Tongue (tissue), 3 donors: ENCODE measurements around the gene UCN2. TPM values are rescaled to one million over a fixed set of nuclear protein-coding genes. Genes with fewer than 3 reads are reported as not detected.
"Not testable (repeated sequence)": the region's sequence is repeated elsewhere in the genome, so short reads cannot be mapped to it uniquely, and the experiment has no call there.

Experiments
- DNase-seq: peaks from one replicate; pipeline ENCODE4 v3.0.0-alpha.2; 2015
- small RNA-seq: library from RNA; depleted of rRNA; stranded (forward); fragments of <200 nt; gene quantifications from one replicate; pipeline ENCODE3, GENCODE V24; 2014; ENCODE audit warnings: low replicate concordance
- total RNA-seq: library from RNA; depleted of rRNA; stranded (reverse); fragments of >200 nt; gene quantifications from one replicate; pipeline ENCODE4 v1.2.3, GENCODE V29; 2014

The UCN2 gene
- total RNA-seq, 1 donor from 2014 or later, result 2.4 TPM

DNA sequence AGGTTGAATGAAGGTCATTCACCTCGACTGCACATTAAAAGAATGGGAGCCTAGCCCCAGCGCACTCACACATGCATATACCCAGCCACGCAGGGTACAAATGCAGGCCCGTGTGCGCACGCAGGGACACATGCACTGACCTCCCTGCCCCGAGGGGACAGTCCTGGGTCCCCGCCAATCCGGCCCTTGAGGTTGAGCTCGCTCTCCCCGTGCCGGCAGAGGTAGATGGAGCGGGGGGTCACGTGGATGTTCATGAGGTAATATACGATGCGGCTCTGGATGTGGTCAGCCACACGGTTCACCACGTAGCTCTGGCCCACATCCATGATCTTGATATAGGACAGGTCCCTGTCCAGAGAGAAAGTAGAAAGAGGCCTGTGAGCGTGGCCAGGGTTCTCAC lies 27.5 kb downstream of the UCN2 start:
- DNase-seq, result no peak

DNA sequence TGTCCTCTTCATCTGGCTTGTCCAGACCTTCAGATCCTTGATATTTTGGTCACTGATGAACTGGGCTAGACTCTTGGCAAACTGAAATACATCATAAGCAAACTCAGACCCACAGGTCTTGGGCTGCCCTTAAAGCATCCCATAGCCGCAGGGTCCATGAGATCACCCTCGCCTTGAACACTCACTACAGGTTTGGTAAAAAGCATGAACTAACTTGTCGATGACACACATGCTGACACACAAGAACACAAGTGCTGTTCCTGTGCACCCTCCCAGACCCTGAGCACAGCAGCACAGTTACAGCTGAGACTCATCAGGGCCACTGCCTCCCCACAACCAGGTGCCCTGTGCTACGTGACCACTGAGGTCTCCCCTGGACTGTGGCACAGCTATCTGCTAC lies 28.0 kb downstream of the UCN2 start:
- no peak for DNase-seq

DNA sequence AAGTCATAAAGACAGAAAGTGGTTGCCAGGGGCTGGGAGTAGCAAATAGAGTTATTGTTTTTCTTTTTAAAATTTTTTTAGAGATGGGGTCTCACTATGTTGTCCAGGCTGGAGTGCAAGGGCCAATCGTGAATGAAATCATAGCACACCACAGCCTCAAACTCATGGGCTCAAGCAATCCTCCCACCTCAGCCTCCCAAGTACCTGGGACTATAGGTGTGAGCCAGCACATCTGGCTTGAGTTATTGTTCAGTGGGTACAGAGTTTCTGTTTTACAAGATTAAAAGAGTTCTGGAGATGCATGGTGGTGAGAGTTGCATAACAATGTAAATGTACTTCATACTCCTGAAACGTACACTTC lies 30.6 kb downstream of the UCN2 start:
- DNase-seq, result no peak

DNA sequence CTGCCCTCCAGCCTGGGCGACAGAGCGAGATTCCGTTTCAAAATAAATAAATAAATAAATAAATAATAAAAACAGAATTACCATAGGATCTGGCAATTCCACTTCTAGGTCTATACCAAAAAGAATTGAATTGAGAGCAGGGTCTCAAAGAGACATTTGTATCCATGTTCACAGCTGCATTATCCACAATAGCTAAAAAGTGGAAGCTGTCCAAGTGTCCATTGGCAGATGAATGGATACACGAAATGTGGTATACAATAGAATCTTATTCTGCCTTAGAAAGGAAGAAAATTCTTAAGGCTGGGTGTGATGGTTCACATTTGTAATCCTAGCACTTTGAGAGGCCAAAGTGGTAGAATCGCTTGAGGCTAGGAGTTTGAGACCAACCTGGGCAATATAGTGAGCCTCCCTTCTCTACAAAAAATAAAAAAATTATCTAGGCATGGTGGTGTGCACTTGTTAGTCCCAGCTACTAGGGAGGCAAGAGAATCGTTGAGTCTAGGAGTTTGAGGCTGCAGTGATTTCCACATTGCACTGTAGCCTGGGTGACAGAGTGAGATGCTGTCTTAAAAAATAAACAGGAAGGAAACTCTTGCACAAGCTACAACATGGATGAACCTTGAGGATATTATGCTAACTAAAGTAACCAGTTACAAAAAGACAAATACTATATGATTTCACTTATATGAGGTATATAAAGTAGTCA lies 31.2 kb downstream of the UCN2 start:
- DNase-seq, result no peak

DNA sequence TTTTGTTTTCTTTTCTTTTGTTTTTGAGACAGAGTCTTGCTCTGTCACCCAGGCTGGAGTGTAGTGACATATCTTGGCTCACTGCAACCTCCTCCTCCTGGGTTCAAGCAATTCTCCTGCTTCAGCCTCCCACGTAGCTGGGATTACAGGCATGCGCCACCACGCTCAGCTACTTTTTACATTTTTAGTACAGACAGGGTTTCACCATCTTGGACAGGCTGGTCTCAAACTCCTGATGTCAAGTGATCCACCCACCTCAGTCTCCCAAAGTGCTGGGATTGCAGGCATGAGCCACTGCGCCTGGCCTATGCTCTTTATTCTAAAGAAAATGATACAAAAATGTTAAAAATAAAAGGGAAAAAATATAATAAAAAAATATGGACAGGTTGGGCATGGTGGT lies 32.9 kb downstream of the UCN2 start:
- not testable (repeated sequence) for DNase-seq

DNA sequence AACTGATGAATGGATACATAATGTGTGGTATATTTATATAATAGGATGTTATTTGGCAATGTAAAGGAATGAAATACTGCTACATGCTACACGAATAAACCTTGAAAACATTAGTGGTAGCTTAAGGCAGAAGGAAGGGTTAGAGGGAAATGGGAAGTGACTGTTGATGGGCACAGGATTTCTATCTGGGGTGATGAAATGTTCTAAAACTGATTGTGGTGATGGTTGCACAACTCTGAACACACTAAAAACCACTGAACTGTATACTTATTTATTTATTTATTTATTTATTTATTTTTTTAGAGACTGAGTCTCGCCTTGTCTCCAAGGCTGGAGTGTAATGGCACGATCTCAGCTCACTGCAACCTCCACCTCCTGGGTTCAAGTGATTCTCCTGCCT lies 34.8 kb downstream of the UCN2 start:
- no peak for DNase-seq

DNA sequence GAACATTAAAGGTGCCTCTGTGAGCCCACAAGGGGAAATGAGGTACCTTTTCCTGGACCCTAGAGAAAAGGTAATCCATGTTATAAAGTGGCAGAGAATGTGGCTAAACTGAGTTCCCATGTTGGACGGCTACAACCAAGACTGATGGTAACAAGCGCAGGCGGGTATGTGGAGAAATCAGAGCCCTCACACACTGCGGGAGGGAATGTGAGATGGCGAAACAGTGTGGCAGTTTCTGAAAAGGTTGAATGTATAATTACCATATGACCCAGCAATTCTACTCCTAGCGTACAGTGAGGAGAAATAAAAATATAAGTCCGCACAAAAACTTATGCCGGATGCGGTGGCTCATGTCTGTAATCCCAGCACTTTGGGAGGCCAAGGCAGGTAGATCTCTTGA lies 35.5 kb downstream of the UCN2 start:
- no peak for DNase-seq

DNA sequence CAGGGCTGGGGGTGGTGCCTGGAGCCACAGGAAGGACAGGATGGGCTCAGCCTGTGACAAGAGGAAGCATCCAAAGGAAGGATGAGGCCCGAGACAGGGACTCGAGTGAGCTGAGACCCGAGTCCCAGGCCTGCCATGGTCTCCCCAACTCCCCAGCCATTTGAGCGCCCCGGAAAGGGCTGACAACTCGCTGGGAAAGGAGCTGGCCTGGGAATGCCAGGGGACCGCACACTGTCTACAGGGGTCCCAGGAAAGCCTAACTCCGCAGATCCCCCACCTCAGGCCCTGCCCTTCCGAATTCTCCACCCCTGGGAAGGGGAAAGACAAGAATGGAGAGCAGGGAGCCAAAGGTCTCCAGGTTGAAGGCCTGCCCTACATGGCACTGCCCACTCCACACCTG lies 38.6 kb downstream of the UCN2 start:
- DNase-seq, result no peak

DNA sequence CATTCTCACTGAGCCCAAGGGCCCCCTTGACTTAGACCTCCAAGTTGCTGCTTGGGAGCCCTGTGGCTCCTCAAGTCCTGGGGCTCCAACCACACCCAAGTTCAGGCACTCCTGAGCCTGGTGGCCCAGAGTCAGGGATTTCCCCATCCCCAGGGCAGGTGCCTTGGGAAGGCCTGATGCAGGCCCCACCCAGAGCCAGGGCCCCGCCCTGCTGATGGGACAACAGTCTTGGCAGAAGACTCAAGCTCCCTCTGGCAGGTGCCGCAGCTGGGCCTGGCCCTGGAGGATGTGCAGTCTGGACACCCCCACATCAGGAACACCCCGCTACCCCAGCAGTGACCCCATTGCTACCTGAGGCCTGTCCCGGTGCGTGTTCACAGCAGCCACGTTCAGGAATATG lies 41.9 kb downstream of the UCN2 start:
- no peak for DNase-seq

DNA sequence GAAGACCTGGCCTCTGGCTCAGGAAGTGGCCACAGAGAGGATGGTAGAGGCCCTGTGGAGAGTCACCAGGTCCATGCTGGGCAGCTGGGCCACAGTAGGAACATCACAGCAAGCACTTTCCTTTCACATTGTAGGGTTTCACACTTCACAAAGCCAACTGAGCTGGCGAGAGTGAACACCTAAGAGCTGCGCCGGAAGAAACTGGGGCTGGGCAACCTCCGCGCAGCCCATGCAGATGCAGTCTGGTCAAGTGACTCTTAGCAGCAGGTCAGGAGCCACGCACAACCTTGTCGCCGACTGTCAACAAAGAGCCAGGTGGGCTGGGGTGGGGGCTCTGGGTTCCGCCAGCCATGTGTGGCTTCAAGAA lies 44.3 kb downstream of the UCN2 start:
- DNase-seq, result no peak

DNA sequence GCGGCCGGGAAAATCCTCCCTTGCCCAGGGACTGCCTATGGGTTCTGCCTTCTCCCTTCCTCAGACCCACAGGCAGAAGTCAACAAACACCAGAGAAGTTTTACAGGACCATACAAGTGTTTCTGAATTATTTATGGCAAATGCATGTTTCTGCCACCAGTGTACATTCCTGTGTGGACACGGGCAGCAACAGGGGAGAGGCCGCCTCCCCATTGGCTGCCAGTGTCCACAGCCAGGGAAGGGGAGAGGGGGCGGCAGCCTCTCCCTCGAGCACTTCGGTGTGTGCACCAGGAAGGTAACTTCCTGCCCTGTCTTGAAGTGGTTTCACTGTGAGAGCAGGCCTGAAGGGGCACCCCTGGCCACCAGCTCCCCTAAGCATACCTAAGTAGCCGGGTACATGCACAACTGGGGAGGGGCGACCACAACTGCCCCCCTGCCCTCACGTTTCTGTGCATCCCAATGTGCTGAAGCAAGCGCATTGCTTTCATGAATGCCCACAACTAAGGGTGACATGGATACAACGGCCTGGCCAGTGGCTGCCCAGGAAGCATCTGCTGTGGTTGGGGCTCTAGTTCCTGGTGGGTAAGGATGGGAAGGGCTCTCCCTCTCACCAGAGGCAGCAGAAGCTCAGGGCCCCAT lies 44.8 kb downstream of the UCN2 start:
- no peak for DNase-seq

DNA sequence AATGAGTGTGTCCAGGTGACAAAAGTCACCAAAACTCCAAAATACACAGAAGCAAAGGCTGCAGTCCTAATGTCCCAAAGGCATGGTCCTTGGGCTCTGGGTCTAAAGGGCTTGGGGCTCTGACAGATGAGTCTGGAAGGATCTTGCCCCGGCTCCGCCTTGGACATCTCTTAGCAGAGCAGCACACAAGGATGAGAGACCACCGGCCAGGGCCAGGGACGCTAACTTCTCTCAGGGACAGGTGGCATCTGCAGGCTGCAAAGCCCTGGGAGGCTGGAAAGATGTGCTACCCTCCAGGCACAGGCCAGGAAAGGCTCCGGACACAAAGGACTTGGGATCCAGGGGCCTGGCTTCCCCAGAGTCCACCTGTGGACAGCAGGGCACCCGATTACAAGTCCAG lies 45.5 kb downstream of the UCN2 start:
- no peak for DNase-seq

DNA sequence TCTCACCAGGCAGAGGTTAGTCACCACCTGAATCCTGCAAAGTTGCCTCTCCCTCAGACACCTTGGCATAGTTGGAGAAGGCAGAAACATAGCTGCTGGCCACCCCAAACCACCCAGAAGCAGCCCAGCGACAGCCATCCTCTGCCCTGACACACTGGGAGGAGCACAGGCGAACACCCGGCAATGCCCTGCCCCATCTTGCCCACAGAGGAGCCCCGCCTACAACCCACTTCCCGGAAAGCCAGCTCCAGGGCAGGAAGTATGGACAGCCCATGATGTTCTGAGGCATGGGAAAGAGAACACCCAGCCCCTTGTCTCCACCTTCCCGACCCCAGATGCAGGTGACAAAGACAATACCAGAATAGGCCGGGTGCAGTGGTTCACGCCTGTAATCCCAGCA lies 47.0 kb downstream of the UCN2 start:
- no peak for DNase-seq

DNA sequence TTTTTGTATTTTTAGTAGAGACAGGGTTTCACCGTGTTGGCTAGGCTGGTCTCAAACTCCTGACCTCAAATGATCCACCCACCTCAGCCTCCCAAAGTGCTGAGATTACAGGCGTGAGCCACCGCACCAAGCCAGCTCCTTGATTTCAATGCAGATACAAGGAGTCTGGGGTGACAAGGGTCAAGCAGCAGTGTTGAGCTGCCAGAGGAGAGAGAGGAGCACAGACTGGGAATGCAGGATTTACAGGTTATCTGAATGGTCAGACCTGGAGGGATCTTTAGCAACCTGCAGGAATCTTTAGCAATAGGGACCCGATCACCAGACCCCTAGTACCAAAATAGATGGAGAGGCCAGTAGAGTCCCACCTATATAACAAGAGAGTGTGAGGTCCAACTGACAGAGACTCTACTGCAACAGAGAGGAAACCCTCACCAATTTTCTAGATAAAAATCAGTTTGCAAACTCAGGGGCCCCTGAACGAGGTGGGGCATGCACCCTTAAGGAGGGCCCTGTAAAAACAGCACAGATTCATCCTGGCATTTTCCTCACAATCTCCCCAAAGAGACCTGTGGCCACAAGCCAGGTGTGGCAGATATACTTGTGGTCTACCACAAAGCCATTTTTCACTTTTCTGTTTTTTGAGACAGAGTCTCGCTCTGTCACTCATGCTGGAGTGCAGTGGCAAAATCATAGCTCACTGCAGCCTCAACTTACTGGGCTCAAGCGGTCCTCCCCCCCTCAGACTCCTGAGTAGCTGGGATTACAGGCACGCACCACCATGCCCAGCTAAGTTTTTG lies 49.0 kb downstream of the UCN2 start:
- no peak for DNase-seq

Small RNA genes within 50 kb of the gene (small RNA-seq; reads per million reads assigned to genes)
- gene MIR6823, result not detected

Other genes with a start within 250 kb of the UCN2 start
- gene SPINK8, start 230.1 kb downstream of the UCN2 start, total RNA-seq, result not detected
- gene FBXW12, start 191.6 kb downstream of the UCN2 start, total RNA-seq, result not detected
- 48.2 TPM for gene PLXNB1, start 133.7 kb downstream of the UCN2 start, total RNA-seq
- gene CCDC51, start 123.7 kb downstream of the UCN2 start, total RNA-seq, result 11.5 TPM
- gene TMA7, start 123.5 kb downstream of the UCN2 start, total RNA-seq, result 188 TPM
- 8.7 TPM for gene ATRIP, start 117.0 kb downstream of the UCN2 start, total RNA-seq
- 43.8 TPM for gene SHISA5, start 59.6 kb downstream of the UCN2 start, total RNA-seq
- gene PFKFB4, start 7.0 kb downstream of the UCN2 start, total RNA-seq, result 9.4 TPM
- 54.8 TPM for gene COL7A1, start 31.5 kb upstream of the UCN2 start, total RNA-seq
- 465 TPM for gene UQCRC1, start 45.9 kb upstream of the UCN2 start, total RNA-seq
- gene TMEM89, start 58.0 kb upstream of the UCN2 start, total RNA-seq, result not detected
- 12.4 TPM for gene SLC26A6, start 71.7 kb upstream of the UCN2 start, total RNA-seq
- gene CELSR3, start 99.1 kb upstream of the UCN2 start, total RNA-seq, result 0.51 TPM
- gene NCKIPSD, start 122.1 kb upstream of the UCN2 start, total RNA-seq, result 11.3 TPM
- 62.9 TPM for gene IP6K2, start 153.4 kb upstream of the UCN2 start, total RNA-seq